NCI-H2227 (cell line): ENCODE results near the gene DCDC2B.
"Not testable (repeated sequence)": the region's sequence is repeated elsewhere in the genome, so short reads cannot be mapped to it uniquely, and the experiment has no call there.

Experiments used
- DNase-seq: peaks from one replicate; lab custom pipeline; 2025; ENCODE audit not compliant: unreplicated experiment; lab: John Stamatoyannopoulos, UW

Gene DCDC2B

GRCh38 chr1:32255072-32256071 lies 46.5 kb downstream of the DCDC2B start:
- DNase-seq = no peak

GRCh38 chr1:32256473-32257226 lies 47.8 kb downstream of the DCDC2B start:
- no peak for DNase-seq

GRCh38 chr1:32257227-32257508 lies 48.3 kb downstream of the DCDC2B start:
- DNase-seq = no peak

GRCh38 chr1:32263236-32263593 lies 54.3 kb downstream of the DCDC2B start:
- DNase-seq = not testable (repeated sequence)

GRCh38 chr1:32263744-32264143 lies 54.9 kb downstream of the DCDC2B start:
- no peak for DNase-seq
